ENCODE measurements around the gene ALPP.
"Not testable (repeated sequence)": the region's sequence is repeated elsewhere in the genome, so short reads cannot be mapped to it uniquely, and the experiment has no call there.

The ALPP gene

GRCh38 chr2:232382331-232383225 is 4.0 kb downstream of the ALPP start:
- no peak for DNase-seq

GRCh38 chr2:232384466-232384865 is 5.9 kb downstream of the ALPP start:
- DNase-seq = no peak

GRCh38 chr2:232385058-232385457 is 6.5 kb downstream of the ALPP start:
- DNase-seq = not testable (repeated sequence)

- no peak for DNase-seq
Measured at GRCh38 chr2:232385660-232386489, 7.3 kb downstream of the ALPP start.

- DNase-seq = no peak
Measured at GRCh38 chr2:232386490-232386739, 7.9 kb downstream of the ALPP start.

- no peak for DNase-seq
Measured at GRCh38 chr2:232386740-232387450, 8.3 kb downstream of the ALPP start.

GRCh38 chr2:232387451-232388171 is 9.1 kb downstream of the ALPP start:
- no peak for DNase-seq

- DNase-seq = no peak
Measured at GRCh38 chr2:232388324-232388891, 9.9 kb downstream of the ALPP start.

GRCh38 chr2:232389327-232389726 is 10.8 kb downstream of the ALPP start:
- DNase-seq = no peak

GRCh38 chr2:232390661-232391060 is 12.1 kb downstream of the ALPP start:
- no peak for DNase-seq

GRCh38 chr2:232393556-232393955 is 15.0 kb downstream of the ALPP start:
- no peak for DNase-seq

GRCh38 chr2:232394431-232394830 is 15.9 kb downstream of the ALPP start:
- not testable (repeated sequence) for DNase-seq

GRCh38 chr2:232395586-232395985 is 17.0 kb downstream of the ALPP start:
- DNase-seq = no peak

GRCh38 chr2:232396683-232397082 is 18.1 kb downstream of the ALPP start:
- DNase-seq = no peak

GRCh38 chr2:232398293-232399034 is 19.9 kb downstream of the ALPP start:
- DNase-seq = no peak

- DNase-seq = no peak
Measured at GRCh38 chr2:232400256-232401015, 21.9 kb downstream of the ALPP start.

- DNase-seq = no peak
Measured at GRCh38 chr2:232402518-232402917, 24.0 kb downstream of the ALPP start.

- DNase-seq = no peak
Measured at GRCh38 chr2:232405943-232406510, 27.5 kb downstream of the ALPP start.

GRCh38 chr2:232406556-232407310 is 28.2 kb downstream of the ALPP start, which contains the start of gene ALPG:
Gene ALPG (plus strand): TSS chr2:232406844. CDS start chr2:232406895, 51 bp downstream.
- no peak for DNase-seq
